ENCODE results near the gene PAX5. TPM values are rescaled to one million over a fixed set of nuclear protein-coding genes. Genes with fewer than 3 reads are reported as not detected.
A peak's percentile ranks its signal among the peaks of the same experiment; 100 is the strongest.

Gene PAX5
- polyA plus RNA-seq, 1 donor from 2014 or later: not detected

DNA sequence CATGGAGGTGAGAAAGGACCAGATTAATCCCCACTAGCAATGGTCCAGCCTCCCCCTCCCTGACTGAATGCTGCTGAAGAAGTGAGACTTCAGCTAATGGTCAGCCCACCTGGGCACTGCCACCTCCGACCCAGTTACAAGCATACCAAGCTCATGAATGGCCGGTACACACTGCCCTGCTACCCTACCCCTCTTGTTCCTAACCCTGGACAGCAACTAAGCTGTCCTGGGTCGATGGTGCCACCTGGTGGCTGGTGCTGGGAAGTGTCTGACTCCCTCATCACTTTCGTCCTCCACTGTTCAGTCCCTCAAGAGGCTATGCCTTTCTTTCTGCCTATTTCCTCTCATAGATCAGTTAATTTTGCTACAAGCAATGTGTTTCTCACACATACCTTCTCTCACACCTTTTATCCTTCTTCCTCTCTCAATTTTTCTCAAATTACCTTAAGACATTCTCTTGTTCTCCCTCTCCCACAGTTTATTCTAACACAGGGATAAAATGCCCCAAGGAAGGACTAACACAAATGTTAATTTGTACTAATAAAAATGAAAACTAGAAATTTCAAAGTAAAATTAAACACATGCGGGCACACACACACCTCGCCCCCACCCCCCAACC is 42.4 kb downstream of the PAX5 start:
- Histone ChIP-seq H4K20me1 (ENCODE audit: insufficient read depth) (no peaks in the 10 kb centered on the region), H3K4me2 (ENCODE audit: low read length) (no peak overlapping the region), H3K9ac (ENCODE audit: low read length) (no peak overlapping the region), H3K9me3 (ENCODE audit: low read length) (no peaks in the 10 kb centered on the region), H3K79me2 (replicated peaks; ENCODE audit: insufficient read depth, low read length) (no peaks in the 10 kb centered on the region), H3K27ac (ENCODE audit: low read length) (no peak overlapping the region), H2AFZ (ENCODE audit: low read depth, low read length) (no peak overlapping the region), H3K4me3 (ENCODE audit: low read length) (no peak overlapping the region), H3K27me3 (ENCODE audit: insufficient read depth, low read depth, low read length) (peaks cover 51% of the 10 kb centered on the region), H3K36me3 (ENCODE audit: insufficient read depth, low read length) (no peaks in the 10 kb centered on the region), H3F3A (ENCODE audit: insufficient read depth, low read length, poor library complexity, severe bottlenecking) (no peaks in the 10 kb centered on the region), H3K9me2 (ENCODE audit: insufficient read depth, low read length) (no peaks in the 10 kb centered on the region)
- no peak for TF ChIP-seq TAF1 (IDR thresholded peaks at IDR 0.05; ENCODE audit: low read depth)
- peak; percentile 70 for TF ChIP-seq RAD21 (conservative IDR thresholded peaks at IDR 0.05)
- TF ChIP-seq POLR2AphosphoS5 (IDR thresholded peaks at IDR 0.05): no peak
- TF ChIP-seq MXI1 (conservative IDR thresholded peaks at IDR 0.05; ENCODE audit: poor library complexity, severe bottlenecking): no peak
- TF ChIP-seq, protein P1, sequence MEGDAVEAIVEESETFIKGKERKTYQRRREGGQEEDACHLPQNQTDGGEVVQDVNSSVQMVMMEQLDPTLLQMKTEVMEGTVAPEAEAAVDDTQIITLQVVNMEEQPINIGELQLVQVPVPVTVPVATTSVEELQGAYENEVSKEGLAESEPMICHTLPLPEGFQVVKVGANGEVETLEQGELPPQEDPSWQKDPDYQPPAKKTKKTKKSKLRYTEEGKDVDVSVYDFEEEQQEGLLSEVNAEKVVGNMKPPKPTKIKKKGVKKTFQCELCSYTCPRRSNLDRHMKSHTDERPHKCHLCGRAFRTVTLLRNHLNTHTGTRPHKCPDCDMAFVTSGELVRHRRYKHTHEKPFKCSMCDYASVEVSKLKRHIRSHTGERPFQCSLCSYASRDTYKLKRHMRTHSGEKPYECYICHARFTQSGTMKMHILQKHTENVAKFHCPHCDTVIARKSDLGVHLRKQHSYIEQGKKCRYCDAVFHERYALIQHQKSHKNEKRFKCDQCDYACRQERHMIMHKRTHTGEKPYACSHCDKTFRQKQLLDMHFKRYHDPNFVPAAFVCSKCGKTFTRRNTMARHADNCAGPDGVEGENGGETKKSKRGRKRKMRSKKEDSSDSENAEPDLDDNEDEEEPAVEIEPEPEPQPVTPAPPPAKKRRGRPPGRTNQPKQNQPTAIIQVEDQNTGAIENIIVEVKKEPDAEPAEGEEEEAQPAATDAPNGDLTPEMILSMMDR (IDR thresholded peaks at IDR 0.05; ENCODE audit: poor library complexity, severe bottlenecking): peak; percentile 67
- TF ChIP-seq EZH2 (IDR thresholded peaks at IDR 0.05; ENCODE audit: borderline replicate concordance, insufficient read depth, low read length, poor library complexity, severe bottlenecking): no peak
- TF ChIP-seq EP300 (conservative IDR thresholded peaks at IDR 0.05; ENCODE audit: poor library complexity, severe bottlenecking): no peak
- TF ChIP-seq, protein P2, sequence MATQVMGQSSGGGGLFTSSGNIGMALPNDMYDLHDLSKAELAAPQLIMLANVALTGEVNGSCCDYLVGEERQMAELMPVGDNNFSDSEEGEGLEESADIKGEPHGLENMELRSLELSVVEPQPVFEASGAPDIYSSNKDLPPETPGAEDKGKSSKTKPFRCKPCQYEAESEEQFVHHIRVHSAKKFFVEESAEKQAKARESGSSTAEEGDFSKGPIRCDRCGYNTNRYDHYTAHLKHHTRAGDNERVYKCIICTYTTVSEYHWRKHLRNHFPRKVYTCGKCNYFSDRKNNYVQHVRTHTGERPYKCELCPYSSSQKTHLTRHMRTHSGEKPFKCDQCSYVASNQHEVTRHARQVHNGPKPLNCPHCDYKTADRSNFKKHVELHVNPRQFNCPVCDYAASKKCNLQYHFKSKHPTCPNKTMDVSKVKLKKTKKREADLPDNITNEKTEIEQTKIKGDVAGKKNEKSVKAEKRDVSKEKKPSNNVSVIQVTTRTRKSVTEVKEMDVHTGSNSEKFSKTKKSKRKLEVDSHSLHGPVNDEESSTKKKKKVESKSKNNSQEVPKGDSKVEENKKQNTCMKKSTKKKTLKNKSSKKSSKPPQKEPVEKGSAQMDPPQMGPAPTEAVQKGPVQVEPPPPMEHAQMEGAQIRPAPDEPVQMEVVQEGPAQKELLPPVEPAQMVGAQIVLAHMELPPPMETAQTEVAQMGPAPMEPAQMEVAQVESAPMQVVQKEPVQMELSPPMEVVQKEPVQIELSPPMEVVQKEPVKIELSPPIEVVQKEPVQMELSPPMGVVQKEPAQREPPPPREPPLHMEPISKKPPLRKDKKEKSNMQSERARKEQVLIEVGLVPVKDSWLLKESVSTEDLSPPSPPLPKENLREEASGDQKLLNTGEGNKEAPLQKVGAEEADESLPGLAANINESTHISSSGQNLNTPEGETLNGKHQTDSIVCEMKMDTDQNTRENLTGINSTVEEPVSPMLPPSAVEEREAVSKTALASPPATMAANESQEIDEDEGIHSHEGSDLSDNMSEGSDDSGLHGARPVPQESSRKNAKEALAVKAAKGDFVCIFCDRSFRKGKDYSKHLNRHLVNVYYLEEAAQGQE (IDR thresholded peaks at IDR 0.05; ENCODE audit: borderline replicate concordance): no peak
- TF ChIP-seq SMC3 (conservative IDR thresholded peaks at IDR 0.05; ENCODE audit: poor library complexity): peak; percentile 74

DNA sequence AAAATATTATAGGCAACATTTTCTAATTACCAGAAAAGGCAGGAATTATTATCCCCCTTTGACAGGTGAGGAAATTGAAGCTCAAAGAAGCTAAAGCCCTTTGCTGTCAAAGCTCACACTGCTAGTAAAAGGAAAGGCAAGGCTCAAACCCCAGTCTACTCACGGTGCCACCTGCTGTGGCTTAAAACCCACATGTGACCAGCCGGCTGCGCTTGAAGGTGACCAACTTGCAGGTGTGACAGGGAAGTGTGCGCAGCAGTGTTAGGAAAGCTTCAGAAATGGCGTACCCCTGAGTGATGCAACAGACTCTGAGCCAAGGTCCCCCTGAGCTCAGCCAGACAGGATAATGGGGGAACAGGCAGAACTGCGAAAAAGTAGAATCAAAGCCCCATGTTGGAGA is 45.2 kb downstream of the PAX5 start:
- TF ChIP-seq POLR2AphosphoS5 (IDR thresholded peaks at IDR 0.05) (no peak), EP300 (conservative IDR thresholded peaks at IDR 0.05; ENCODE audit: poor library complexity, severe bottlenecking) (no peak), MXI1 (conservative IDR thresholded peaks at IDR 0.05; ENCODE audit: poor library complexity, severe bottlenecking) (no peak), EZH2 (IDR thresholded peaks at IDR 0.05; ENCODE audit: borderline replicate concordance, insufficient read depth, low read length, poor library complexity, severe bottlenecking) (no peak), RAD21 (conservative IDR thresholded peaks at IDR 0.05) (no peak), SMC3 (conservative IDR thresholded peaks at IDR 0.05; ENCODE audit: poor library complexity) (no peak), TAF1 (IDR thresholded peaks at IDR 0.05; ENCODE audit: low read depth) (no peak)
- TF ChIP-seq, protein P2 (IDR thresholded peaks at IDR 0.05; ENCODE audit: borderline replicate concordance): no peak
- TF ChIP-seq, protein P1 (IDR thresholded peaks at IDR 0.05; ENCODE audit: poor library complexity, severe bottlenecking): no peak
- Histone ChIP-seq H4K20me1 (ENCODE audit: insufficient read depth) (no peaks in the 10 kb centered on the region), H3K79me2 (replicated peaks; ENCODE audit: insufficient read depth, low read length) (no peaks in the 10 kb centered on the region), H3K4me2 (ENCODE audit: low read length) (no peak overlapping the region), H3F3A (ENCODE audit: insufficient read depth, low read length, poor library complexity, severe bottlenecking) (no peaks in the 10 kb centered on the region), H3K4me3 (ENCODE audit: low read length) (no peak overlapping the region), H3K9ac (ENCODE audit: low read length) (no peak overlapping the region), H3K9me3 (ENCODE audit: low read length) (no peaks in the 10 kb centered on the region), H3K27me3 (ENCODE audit: insufficient read depth, low read depth, low read length) (peaks cover 74% of the 10 kb centered on the region), H3K9me2 (ENCODE audit: insufficient read depth, low read length) (no peaks in the 10 kb centered on the region), H3K27ac (ENCODE audit: low read length) (no peak overlapping the region), H2AFZ (ENCODE audit: low read depth, low read length) (no peak overlapping the region), H3K36me3 (ENCODE audit: insufficient read depth, low read length) (no peaks in the 10 kb centered on the region)
